IMR-90 (cell line): ENCODE measurements around the gene MCTS1. TPM values are rescaled to one million over a fixed set of nuclear protein-coding genes. Genes with fewer than 3 reads are reported as not detected.

ENCODE experiments used
- ATAC-seq: fragments of 200-7000 bp; cut with Tn5 transposase; 2 replicates; pipeline ENCODE4 v1.9.1; 2020; ENCODE audit warnings: low read depth, mild to moderate bottlenecking, moderate library complexity
- BruUV-seq: library from RNA; stranded (reverse); fragments of 400-500 nt; replicated peaks from 2 replicates; lab custom pipeline; 2021; lab: Mats Ljungman, UMichigan
- CTCF ChIA-PET: fragments of 300-600 bp; formaldehyde crosslinking; extraction: SDS; loops from one replicate; lab custom pipeline; 2021; ENCODE audit warnings: antibody characterized with exemption; lab: Yijun Ruan, JAX
- POLR2A ChIA-PET: fragments of 300-600 bp; sonication (Branson Sonifier 250); formaldehyde crosslinking; loops from one replicate; lab custom pipeline; 2022; ENCODE audit warnings: antibody characterized with exemption; ENCODE audit not compliant: unreplicated experiment; lab: Charles Lee
- DNase-seq: peaks from one replicate; pipeline ENCODE4 v3.0.0; 2013
- H2AFZ ChIP-seq: replicated peaks from 2 replicates; pipeline ENCODE3; 2013; ENCODE audit warnings: low read length, mild to moderate bottlenecking; ENCODE audit not compliant: poor library complexity
- H2AK5ac ChIP-seq: 2 replicates; pipeline ENCODE4 v1.6.1; 2013; ENCODE audit warnings: low read depth, low read length, inconsistent platforms
- H2AK9ac ChIP-seq: replicated peaks from 2 replicates; pipeline ENCODE3; 2013; ENCODE audit warnings: mild to moderate bottlenecking, low read depth, low read length, moderate library complexity; ENCODE audit not compliant: poor library complexity
- H2BK120ac ChIP-seq: 2 replicates; pipeline ENCODE4 v1.6.1; 2013; ENCODE audit warnings: low read depth, low read length, inconsistent platforms
- H2BK15ac ChIP-seq: 3 replicates; pipeline ENCODE4 v1.6.1; 2013; ENCODE audit warnings: low read depth, low read length, inconsistent platforms
- H2BK20ac ChIP-seq: 2 replicates; pipeline ENCODE4 v1.6.1; 2013; ENCODE audit warnings: low read depth, mild to moderate bottlenecking, inconsistent platforms, low read length, moderate library complexity
- H2BK5ac ChIP-seq: 2 replicates; pipeline ENCODE4 v1.6.1; 2013; ENCODE audit warnings: mild to moderate bottlenecking, low read depth, low read length, inconsistent platforms; ENCODE audit not compliant: poor library complexity, severe bottlenecking
- H3K14ac ChIP-seq: replicated peaks from 2 replicates; pipeline ENCODE4 v1.6.1; 2013; ENCODE audit warnings: low read depth, low read length, inconsistent platforms
- H3K18ac ChIP-seq: 2 replicates; pipeline ENCODE4 v1.6.1; 2013; ENCODE audit warnings: low read depth, low read length, control low read depth
- H3K23ac ChIP-seq: 2 replicates; pipeline ENCODE4 v1.6.1; 2013; ENCODE audit warnings: low read depth, low read length, inconsistent platforms
- H3K27ac ChIP-seq: 2 replicates; pipeline ENCODE4 v1.5.1; 2013; ENCODE audit warnings: mild to moderate bottlenecking, control low read depth, low read length; ENCODE audit not compliant: insufficient read depth
- H3K27me3 ChIP-seq: 2 replicates; pipeline ENCODE4 v1.6.1; 2013; ENCODE audit warnings: low read length; ENCODE audit not compliant: control insufficient read depth, insufficient read depth
- H3K36me3 ChIP-seq: 2 replicates; pipeline ENCODE4 v1.6.1; 2013; ENCODE audit warnings: low read length, mixed read lengths; ENCODE audit not compliant: control insufficient read depth, insufficient read depth
- H3K4ac ChIP-seq: 2 replicates; pipeline ENCODE4 v1.6.1; 2013; ENCODE audit warnings: low read depth, low read length, inconsistent platforms
- H3K4me1 ChIP-seq: 2 replicates; pipeline ENCODE4 v1.6.1; 2013; ENCODE audit warnings: low read length, mixed read lengths; ENCODE audit not compliant: control insufficient read depth, insufficient read depth
- H3K4me2 ChIP-seq: 2 replicates; pipeline ENCODE4 v1.6.1; 2013; ENCODE audit warnings: low read depth, mild to moderate bottlenecking, control low read depth, low read length, moderate library complexity
- H3K4me3 ChIP-seq: 2 replicates; pipeline ENCODE4 v1.5.1; 2013; ENCODE audit warnings: low read depth, mild to moderate bottlenecking, control low read depth, low read length, moderate library complexity; ENCODE audit not compliant: insufficient read depth
- H3K56ac ChIP-seq: 2 replicates; pipeline ENCODE4 v1.6.1; 2013; ENCODE audit warnings: low read length, inconsistent platforms; ENCODE audit not compliant: insufficient read depth; ENCODE audit errors: extremely low read depth
- H3K79me1 ChIP-seq, 2 experiments: 2 replicates each; pipeline ENCODE4 v1.6.1; 2013; ENCODE audit warnings: low read length in 2 of 2, inconsistent platforms in 1 of 2, low read depth in 1 of 2
- H3K9ac ChIP-seq: 2 replicates; pipeline ENCODE4 v1.6.1; 2013; ENCODE audit warnings: low read depth, low read length, control low read depth
- H3K9me1 ChIP-seq: 2 replicates; pipeline ENCODE4 v1.6.1; 2013; ENCODE audit warnings: low read length, inconsistent platforms; ENCODE audit not compliant: insufficient read depth
- H3K9me3 ChIP-seq: 2 replicates; pipeline ENCODE4 v1.6.1; 2013; ENCODE audit warnings: low read length; ENCODE audit not compliant: control insufficient read depth, insufficient read depth
- H4K20me1 ChIP-seq: 2 replicates; pipeline ENCODE4 v1.6.1; 2013; ENCODE audit warnings: low read length, inconsistent platforms; ENCODE audit not compliant: insufficient read depth
- H4K5ac ChIP-seq: 2 replicates; pipeline ENCODE4 v1.6.1; 2013; ENCODE audit warnings: mild to moderate bottlenecking, low read depth, low read length, control low read depth
- H4K8ac ChIP-seq, 2 experiments: 2 replicates each; pipeline ENCODE4 v1.6.1; 2013; ENCODE audit warnings: low read depth in 2 of 2, low read length in 2 of 2, control low read depth in 1 of 2, inconsistent platforms in 1 of 2
- H4K91ac ChIP-seq: 2 replicates; pipeline ENCODE4 v1.6.1; 2013; ENCODE audit warnings: low read depth, low read length, inconsistent platforms; ENCODE audit not compliant: insufficient read depth
- BHLHE40 ChIP-seq: fragments of 150-350 bp; IDR thresholded peaks from 2 replicates; pipeline ENCODE4 v1.6.1; 2016; ENCODE audit warnings: mild to moderate bottlenecking, low read depth, low read length
- CEBPB ChIP-seq: IDR thresholded peaks from 2 replicates; pipeline ENCODE4 v1.6.1; 2012; ENCODE audit warnings: low read depth, low read length, improper control_type of control experiment
- CHD1 ChIP-seq: IDR thresholded peaks from 2 replicates; pipeline ENCODE4 v1.6.1; 2012; ENCODE audit warnings: low read depth, low read length, improper control_type of control experiment
- FOS ChIP-seq: fragments of 150-350 bp; IDR thresholded peaks from 2 replicates; pipeline ENCODE4 v1.6.1; 2016; ENCODE audit warnings: low read depth, low read length
- MAFK ChIP-seq: IDR thresholded peaks from 2 replicates; pipeline ENCODE4 v1.6.1; 2012; ENCODE audit warnings: low read depth, low read length, improper control_type of control experiment
- MAZ ChIP-seq: IDR thresholded peaks from 2 replicates; pipeline ENCODE4 v1.6.1; 2012; ENCODE audit warnings: low read depth, mild to moderate bottlenecking, low read length, improper control_type of control experiment, moderate library complexity, borderline replicate concordance
- MXI1 ChIP-seq: IDR thresholded peaks from 2 replicates; pipeline ENCODE4 v1.6.1; 2012; ENCODE audit warnings: low read depth, mild to moderate bottlenecking, low read length, moderate library complexity, borderline replicate concordance
- NFE2L2 ChIP-seq: fragments of 150-350 bp; IDR thresholded peaks from 2 replicates; pipeline ENCODE4 v1.6.1; 2016; ENCODE audit warnings: low read depth, mild to moderate bottlenecking, low read length
- POLR2A ChIP-seq: IDR thresholded peaks from 2 replicates; pipeline ENCODE4 v1.6.1; 2012; ENCODE audit warnings: mild to moderate bottlenecking, low read depth, low read length
- RAD21 ChIP-seq: IDR thresholded peaks from 2 replicates; pipeline ENCODE4 v1.6.1; 2012; ENCODE audit warnings: low read length, improper control_type of control experiment
- RCOR1 ChIP-seq: IDR thresholded peaks from 2 replicates; pipeline ENCODE4 v1.6.1; 2012; ENCODE audit warnings: mild to moderate bottlenecking, low read length, improper control_type of control experiment; ENCODE audit not compliant: insufficient replicate concordance
- RFX5 ChIP-seq: IDR thresholded peaks from 2 replicates; pipeline ENCODE4 v1.8.0; 2012; ENCODE audit warnings: low read depth, mild to moderate bottlenecking, low read length, moderate library complexity
- SMC3 ChIP-seq: fragments of 150-350 bp; IDR thresholded peaks from 2 replicates; pipeline ENCODE4 v1.6.1; 2016; ENCODE audit warnings: low read depth, mild to moderate bottlenecking, antibody characterized with exemption, low read length, moderate library complexity
- WGBS, 2 experiments: methylation state at CpG; one replicate each; pipeline versions ENCODE4 v1.1.5 to v1.1.7; 2013; ENCODE audit warnings: missing lambda C conversion rate in 2 of 2; ENCODE audit not compliant: insufficient read length in 1 of 2; ENCODE audit errors: extremely low coverage in 2 of 2; 5-methylcytosine and 5-hydroxymethylcytosine counted together
- dilution Hi-C: fragments of 300-500 bp; cut with HindIII; formaldehyde crosslinking; loops from one replicate; pipeline ENCODE4 v1.14.3; 2018; ENCODE audit warnings: low sequenced_read_pairs; ENCODE audit not compliant: unreplicated experiment
- in situ Hi-C: fragments of 300-500 bp; cut with MboI; formaldehyde crosslinking; loops from 3 replicates; pipeline ENCODE4 v1.14.3; 2019; ENCODE audit warnings: low sequenced_read_pairs, inconsistent platforms, mixed read lengths
- intact Hi-C: fragments of 100-400 bp; cut with micrococcal nuclease; formaldehyde crosslinking; loops from 2 replicates; pipeline ENCODE4 v1.10.0; 2022
- polyA plus RNA-seq, 3 experiments: library from polyadenylated mRNA; depleted of rRNA; stranded (reverse); fragments of >200 nt; gene quantifications; 2 replicates each; pipeline ENCODE4 v1.2.3, GENCODE V29; 2012; ENCODE audit warnings: low replicate concordance in 1 of 3
- total RNA-seq: library from RNA; depleted of rRNA; stranded (reverse); fragments of >200 nt; gene quantifications from 2 replicates; pipeline ENCODE4 v1.2.3, GENCODE V29; 2012
- TF ChIP-seq, protein P1 (sequence below): conservative IDR thresholded peaks from 2 replicates; pipeline ENCODE4 v1.5.1; 2012; ENCODE audit warnings: mild to moderate bottlenecking, low read depth, low read length, improper control_type of control experiment
- TF ChIP-seq, protein P2 (sequence below): fragments of 150-350 bp; IDR thresholded peaks from 2 replicates; pipeline ENCODE4 v1.6.1; 2017; ENCODE audit warnings: mild to moderate bottlenecking, antibody characterized with exemption, low read length, low read depth
- TF ChIP-seq, protein P3 (sequence below): fragments of 150-350 bp; IDR thresholded peaks from 2 replicates; pipeline ENCODE4 v1.6.1; 2016; ENCODE audit warnings: low read depth, mild to moderate bottlenecking, low read length, moderate library complexity, borderline replicate concordance

The MCTS1 gene
- total and polyA plus RNA-seq, 2 of the 4 experiments (the other 2 are of a cell fraction), result 36.9 to 52.8 TPM

DNA sequence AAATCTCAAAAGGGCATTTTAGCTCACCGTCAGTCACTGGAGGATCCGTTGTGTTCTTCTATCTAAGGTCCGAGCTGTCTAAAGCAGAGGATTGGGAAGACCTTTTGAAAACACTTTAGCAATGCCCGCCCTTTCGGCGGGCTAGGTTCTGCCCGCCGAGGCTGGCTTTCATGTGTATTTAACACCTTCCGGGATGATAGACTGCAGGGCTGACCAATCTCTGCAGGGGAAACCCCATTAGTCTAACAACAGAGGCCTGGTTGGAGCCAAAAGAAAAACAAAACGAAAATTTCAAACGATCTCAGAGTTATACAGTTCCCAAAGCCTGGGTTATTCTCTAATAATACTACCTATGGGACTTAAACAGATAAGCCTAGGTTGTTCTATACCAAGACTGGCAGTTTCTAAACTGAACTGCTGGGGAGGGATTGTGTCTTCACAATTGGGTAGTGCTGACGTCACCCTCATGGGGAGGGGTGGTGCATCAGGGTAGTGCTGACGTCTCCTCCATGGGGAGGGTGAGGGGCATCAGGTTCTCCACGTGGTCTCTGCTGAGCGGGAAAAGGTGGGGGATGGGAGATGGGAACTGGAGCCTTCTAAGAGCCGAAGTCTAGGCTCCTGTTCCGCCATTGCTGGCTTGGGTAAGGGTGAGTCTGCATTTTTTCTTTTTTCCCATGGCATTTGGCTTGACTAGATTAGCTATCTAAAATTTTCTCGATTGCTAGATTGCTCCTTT, 28.4 kb upstream of the MCTS1 start:
- Histone ChIP-seq H3K9me1 (no peaks in the 10 kb centered on the region), H3K9ac (no peak overlapping the region), H4K20me1 (no peaks in the 10 kb centered on the region), H3K9me3 (no peaks in the 10 kb centered on the region), H4K8ac (no peak overlapping the region), H3K79me1 (no peaks in the 10 kb centered on the region), H3K27ac (no peak overlapping the region), H3K56ac (no peak overlapping the region), H4K5ac (no peak overlapping the region), H2BK5ac (no peak overlapping the region), H3K4ac (no peak overlapping the region), H2BK20ac (no peak overlapping the region), H2AK9ac (no peak overlapping the region), H3K23ac (no peak overlapping the region), H2AFZ (no peak overlapping the region), H3K36me3 (no peaks in the 10 kb centered on the region), H2BK120ac (no peak overlapping the region), H3K18ac (no peak overlapping the region), H4K91ac (no peak overlapping the region), H3K4me1 (no peaks in the 10 kb centered on the region), H3K4me3 (no peak overlapping the region), H3K27me3 (no peaks in the 10 kb centered on the region), H3K14ac (no peak overlapping the region), H3K4me2 (no peak overlapping the region), H2AK5ac (no peak overlapping the region), H2BK15ac (no peak overlapping the region)
- BruUV-seq, result no TSS peak
- ATAC-seq (no peak), DNase-seq (no peak)
- dilution Hi-C loops (no loop called here), intact Hi-C loops (no loop called here), in situ Hi-C loops (no loop called here)
- POLR2A ChIA-PET, result no interaction called here
- TF ChIP-seq RAD21, result no peak
- TF ChIP-seq, protein P1, sequence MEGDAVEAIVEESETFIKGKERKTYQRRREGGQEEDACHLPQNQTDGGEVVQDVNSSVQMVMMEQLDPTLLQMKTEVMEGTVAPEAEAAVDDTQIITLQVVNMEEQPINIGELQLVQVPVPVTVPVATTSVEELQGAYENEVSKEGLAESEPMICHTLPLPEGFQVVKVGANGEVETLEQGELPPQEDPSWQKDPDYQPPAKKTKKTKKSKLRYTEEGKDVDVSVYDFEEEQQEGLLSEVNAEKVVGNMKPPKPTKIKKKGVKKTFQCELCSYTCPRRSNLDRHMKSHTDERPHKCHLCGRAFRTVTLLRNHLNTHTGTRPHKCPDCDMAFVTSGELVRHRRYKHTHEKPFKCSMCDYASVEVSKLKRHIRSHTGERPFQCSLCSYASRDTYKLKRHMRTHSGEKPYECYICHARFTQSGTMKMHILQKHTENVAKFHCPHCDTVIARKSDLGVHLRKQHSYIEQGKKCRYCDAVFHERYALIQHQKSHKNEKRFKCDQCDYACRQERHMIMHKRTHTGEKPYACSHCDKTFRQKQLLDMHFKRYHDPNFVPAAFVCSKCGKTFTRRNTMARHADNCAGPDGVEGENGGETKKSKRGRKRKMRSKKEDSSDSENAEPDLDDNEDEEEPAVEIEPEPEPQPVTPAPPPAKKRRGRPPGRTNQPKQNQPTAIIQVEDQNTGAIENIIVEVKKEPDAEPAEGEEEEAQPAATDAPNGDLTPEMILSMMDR, result no peak
- no peak for TF ChIP-seq RFX5
- no peak for TF ChIP-seq BHLHE40
- no peak for TF ChIP-seq MAFK
- TF ChIP-seq CEBPB, result no peak
- TF ChIP-seq CHD1, result no peak
- no peak for TF ChIP-seq NFE2L2
- TF ChIP-seq SMC3, result no peak
- TF ChIP-seq, protein P2, sequence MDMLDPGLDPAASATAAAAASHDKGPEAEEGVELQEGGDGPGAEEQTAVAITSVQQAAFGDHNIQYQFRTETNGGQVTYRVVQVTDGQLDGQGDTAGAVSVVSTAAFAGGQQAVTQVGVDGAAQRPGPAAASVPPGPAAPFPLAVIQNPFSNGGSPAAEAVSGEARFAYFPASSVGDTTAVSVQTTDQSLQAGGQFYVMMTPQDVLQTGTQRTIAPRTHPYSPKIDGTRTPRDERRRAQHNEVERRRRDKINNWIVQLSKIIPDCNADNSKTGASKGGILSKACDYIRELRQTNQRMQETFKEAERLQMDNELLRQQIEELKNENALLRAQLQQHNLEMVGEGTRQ, result no peak
- no peak for TF ChIP-seq MAZ
- TF ChIP-seq FOS, result no peak
- no peak for TF ChIP-seq RCOR1
- no peak for TF ChIP-seq MXI1
- TF ChIP-seq, protein P3, sequence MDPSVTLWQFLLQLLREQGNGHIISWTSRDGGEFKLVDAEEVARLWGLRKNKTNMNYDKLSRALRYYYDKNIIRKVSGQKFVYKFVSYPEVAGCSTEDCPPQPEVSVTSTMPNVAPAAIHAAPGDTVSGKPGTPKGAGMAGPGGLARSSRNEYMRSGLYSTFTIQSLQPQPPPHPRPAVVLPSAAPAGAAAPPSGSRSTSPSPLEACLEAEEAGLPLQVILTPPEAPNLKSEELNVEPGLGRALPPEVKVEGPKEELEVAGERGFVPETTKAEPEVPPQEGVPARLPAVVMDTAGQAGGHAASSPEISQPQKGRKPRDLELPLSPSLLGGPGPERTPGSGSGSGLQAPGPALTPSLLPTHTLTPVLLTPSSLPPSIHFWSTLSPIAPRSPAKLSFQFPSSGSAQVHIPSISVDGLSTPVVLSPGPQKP, result no peak
- no peak for TF ChIP-seq POLR2A
- CTCF ChIA-PET, result interaction anchor here (0.9 kb wide), 1 partner anchor 18 kb away, joined by 3 read pairs; no protein-coding TSS in a partner anchor
- WGBS, 2 experiments, result 63% methylated on average over 6 of the region's 18 CpGs; no CpG with 5 or more reads in 1 of the 2 experiments
